SK-MEL-5 (cell line): Measurements from ENCODE around the gene IQSEC3. TPM values are rescaled to one million over a fixed set of nuclear protein-coding genes. Genes with fewer than 3 reads are reported as not detected.

Source experiments
- DNase-seq: peaks from one replicate; pipeline ENCODE4 v3.0.0-alpha.2; 2016; ENCODE audit warnings: low read depth, low spot score
- in situ Hi-C: cut with HindIII; loops from 2 replicates; pipeline ENCODE4 v1.10.0; 2016; ENCODE audit warnings: low sequenced_read_pairs, high pct_unique_total_duplicates, low pct_unique_long_range_greater_than_20kb
- total RNA-seq: library from RNA; depleted of rRNA; stranded (reverse); fragments of >200 nt; shearing (Covaris generic); gene quantifications from 2 replicates; pipeline ENCODE4 v1.2.3, GENCODE V29; 2014

IQSEC3 gene
- total RNA-seq, 1 experiment from 2014 or later: not detected

DNA sequence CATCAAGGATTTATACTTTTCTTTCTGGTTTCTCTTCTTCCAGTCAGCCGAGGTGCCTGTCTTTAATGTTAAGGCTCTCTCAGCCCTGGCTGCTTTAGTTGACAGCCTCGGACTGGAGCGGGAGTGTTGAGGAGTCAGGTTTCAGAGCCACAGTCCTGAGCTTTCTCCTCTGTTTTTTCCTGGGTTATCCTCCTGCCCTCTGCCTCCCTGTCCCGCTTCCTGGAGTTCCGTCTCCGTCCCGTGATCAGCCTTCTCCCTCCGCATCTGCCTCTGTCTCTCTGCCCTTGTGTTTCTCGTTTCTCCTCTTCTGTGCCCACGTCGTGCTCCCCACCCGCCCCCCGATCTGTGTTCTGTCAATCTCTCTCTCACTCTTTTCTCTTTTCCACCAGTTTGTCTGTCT lies 33.0 kb downstream of the IQSEC3 start:
- no peak for DNase-seq
- in situ Hi-C loops: no loop called here

DNA sequence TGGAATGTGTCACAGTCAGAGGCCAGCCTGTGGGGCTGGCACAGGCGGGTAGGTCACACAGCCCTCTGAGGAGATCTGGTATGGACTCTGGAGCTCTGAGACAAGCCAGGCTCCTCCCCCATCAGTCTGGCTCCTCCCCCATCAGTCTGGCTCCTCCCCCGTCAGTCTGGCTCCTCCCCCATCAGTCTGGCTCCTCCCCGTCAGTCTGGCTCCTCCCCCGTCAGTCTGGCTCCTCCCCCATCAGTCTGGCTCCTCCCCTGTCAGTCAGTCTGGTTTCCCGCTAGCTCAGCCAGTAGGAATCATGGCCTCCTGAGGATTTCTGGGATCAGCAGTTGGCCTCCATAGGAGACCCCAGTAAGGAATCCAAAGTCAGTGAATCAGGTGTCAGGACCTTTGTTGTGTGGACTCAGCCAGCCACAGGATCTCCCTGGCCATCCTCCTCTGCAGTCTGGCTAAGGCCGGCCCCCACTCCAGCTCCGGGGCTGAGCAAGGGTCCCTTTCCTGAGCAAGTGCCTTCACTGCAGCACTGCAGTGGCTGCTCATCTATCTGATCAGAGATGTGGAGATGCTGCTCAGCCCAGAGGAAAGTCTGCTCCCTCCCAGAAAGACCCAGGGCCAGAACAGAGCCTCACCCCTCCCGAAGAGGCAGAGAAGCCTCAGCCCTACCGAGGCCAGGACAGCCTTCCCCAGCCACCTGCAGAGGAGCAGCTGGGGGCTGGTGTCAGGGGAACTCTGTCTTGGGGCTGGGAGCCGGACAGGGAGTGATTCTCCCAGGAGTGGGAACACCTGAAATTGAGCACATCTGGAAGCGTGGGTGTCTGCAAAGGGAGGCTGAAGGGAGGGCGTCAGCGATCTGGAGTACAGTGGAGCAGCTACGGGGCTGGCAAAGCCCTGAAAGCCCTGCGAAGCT lies 35.7 kb downstream of the IQSEC3 start:
- no peak for DNase-seq

GRCh38 chr12:102879-103168 lies 36.3 kb downstream of the IQSEC3 start:
- DNase-seq: no peak
- in situ Hi-C loops: no loop called here

More for the DNA sequence above, 35.7 kb downstream of the IQSEC3 start:
- in situ Hi-C loops: no loop called here

- DNase-seq: peak; percentile 51
- in situ Hi-C loops: no loop called here
Observed at GRCh38 chr12:103169-103981, 36.8 kb downstream of the IQSEC3 start.

- in situ Hi-C loops: no loop called here
- no peak for DNase-seq
Observed at GRCh38 chr12:104551-105081, 38.0 kb downstream of the IQSEC3 start.

DNA sequence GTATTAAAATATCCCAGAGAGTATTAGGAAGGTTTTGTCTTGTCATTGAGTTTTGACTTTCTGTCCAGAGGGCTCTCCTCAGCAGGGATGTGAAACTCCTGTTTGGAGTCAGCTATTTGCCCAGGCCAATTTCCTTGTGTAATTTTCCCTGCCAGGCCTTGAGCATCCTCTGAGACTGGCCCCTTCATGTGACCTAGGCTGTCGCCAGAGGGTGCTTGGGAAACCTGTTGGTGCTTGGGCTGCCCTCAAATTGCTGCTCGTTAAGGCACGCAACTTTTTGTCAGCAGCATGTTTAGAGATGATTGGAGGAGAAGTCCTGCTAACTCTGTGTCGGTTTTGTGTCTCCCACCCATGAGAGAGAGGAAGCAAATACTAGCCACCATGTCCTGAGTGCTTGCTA lies 39.1 kb downstream of the IQSEC3 start:
- in situ Hi-C loops: no loop called here
- no peak for DNase-seq

DNA sequence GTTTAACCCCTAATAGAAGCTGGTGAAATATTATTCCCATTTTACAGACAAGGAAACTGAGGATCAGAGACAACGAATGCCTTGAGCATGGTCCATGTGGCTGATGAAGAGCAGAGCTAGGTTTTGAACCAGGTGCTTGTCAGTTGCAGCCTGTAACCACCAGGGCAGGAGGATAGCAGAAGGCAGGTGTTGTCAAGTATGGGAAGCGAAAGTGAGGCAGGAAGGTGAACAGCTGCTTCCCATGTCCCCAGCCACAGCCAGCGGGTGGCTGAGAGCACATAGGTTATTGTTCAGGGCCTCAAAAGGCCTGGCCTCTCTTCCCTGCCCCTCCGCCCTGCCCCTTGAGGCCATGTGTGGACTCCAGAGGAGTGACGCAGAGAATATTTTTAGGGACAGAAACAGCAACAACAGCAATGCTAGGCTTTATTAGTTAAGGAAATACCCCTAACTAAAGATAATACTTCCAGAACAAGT lies 39.6 kb downstream of the IQSEC3 start:
- in situ Hi-C loops: no loop called here
- no peak for DNase-seq

DNA sequence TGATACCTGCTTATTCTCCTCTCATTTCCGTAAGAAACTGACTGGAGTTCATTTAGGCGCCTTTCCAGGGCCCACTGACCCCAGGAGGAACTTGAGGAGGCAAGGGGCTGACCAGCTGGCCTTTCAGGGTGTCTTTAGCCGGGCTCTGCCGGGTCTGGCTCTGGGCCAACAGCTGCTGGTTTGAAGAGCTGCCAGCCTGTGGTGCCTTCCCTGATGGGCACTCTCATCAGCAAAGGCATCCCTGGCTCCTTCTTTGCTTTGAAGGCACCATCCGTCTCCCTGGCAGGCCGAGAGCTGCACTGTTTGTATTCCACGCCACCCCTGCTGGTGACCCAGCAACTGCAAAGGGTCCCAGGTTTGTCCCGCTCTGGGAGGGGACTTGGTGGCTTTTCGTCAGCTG lies 42.0 kb downstream of the IQSEC3 start:
- DNase-seq: no peak
- in situ Hi-C loops: no loop called here

GRCh38 chr12:109446-109845 lies 42.9 kb downstream of the IQSEC3 start:
- in situ Hi-C loops: no loop called here
- DNase-seq: no peak

- DNase-seq: no peak
- in situ Hi-C loops: no loop called here
Observed at GRCh38 chr12:109872-110271, 43.3 kb downstream of the IQSEC3 start.

GRCh38 chr12:111699-112493 lies 45.3 kb downstream of the IQSEC3 start:
- DNase-seq: no peak
- in situ Hi-C loops: no loop called here

- DNase-seq: no peak
- in situ Hi-C loops: no loop called here
Observed at GRCh38 chr12:113347-113746, 46.8 kb downstream of the IQSEC3 start.

DNA sequence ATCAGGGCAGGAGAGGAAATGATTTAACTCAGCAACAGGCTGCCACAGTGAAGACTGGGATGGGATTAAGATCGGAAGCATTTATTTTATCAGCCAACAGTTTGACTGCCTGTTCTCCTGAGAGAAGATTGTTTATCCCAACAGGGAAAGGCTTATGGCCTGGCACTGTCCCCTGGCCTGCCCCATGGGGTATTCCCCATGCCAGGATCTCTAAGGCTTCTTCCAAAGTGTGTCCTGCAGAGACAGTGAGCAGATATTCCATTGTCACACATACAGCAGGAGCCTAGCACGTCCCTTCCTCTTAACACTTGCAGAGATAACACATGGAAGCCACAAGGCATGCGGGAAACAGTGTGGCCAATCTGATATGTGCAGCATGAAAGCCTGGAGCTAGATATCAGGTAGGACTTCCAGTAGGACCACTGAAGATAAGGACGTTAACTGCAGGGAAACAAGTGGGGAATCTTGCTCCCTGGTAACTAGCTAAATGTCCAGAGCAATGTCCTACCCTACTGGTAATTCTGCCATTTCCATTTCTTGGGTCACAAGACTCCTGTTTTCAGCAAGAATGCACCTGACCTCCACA lies 48.2 kb downstream of the IQSEC3 start:
- no peak for DNase-seq
- in situ Hi-C loops: no loop called here

DNA sequence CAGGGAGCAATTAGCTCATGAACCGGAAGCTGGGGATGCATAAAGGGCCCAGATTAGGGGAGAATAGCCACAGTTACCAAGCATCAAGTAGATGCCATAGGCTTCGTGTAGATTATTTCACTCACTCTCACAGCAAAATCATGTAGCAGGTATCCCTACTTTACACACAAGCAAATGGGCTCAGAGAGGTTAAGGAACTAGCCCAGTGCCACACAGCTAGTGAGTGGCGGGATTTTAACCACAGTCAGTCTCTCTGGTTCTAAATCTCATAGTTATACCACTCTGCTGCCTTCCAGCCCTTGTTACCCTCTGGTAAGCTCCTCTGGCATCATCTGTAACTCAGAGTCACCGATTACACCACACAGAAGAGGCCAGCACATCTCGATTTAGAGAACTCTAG lies 49.0 kb downstream of the IQSEC3 start:
- no peak for DNase-seq
- in situ Hi-C loops: no loop called here

GRCh38 chr12:115960-116915 lies 49.7 kb downstream of the IQSEC3 start:
- DNase-seq: no peak
- in situ Hi-C loops: no loop called here

DNA sequence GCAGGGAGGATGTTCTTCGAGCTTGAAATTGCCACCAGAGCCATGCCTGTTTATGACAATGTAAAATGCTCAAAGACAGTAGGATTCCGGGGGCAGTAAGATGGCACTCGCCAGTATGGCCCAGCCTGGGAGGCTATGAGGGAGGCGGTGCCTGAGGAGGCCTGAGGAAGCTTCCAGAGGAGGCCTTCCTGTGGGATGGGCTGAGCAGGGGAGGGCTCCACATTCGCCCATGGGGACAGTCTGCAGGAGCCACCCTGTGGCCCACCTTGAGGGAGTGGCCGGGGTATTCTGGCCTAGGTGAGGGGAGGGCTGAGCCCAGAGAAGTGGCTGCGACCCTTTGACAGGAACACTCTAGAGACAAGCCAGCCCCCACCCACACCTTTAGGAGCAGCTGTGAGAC lies 50.7 kb downstream of the IQSEC3 start:
- in situ Hi-C loops: no loop called here
- no peak for DNase-seq
